Activated CD4-positive, CD25-positive, alpha-beta regulatory T cell (primary cell): ENCODE results near the gene ARID1B.

Experiments
- DNase-seq, 4 experiments: peaks; one replicate each; lab custom pipeline; 2025; lab: John Stamatoyannopoulos, UW

ARID1B gene

DNA sequence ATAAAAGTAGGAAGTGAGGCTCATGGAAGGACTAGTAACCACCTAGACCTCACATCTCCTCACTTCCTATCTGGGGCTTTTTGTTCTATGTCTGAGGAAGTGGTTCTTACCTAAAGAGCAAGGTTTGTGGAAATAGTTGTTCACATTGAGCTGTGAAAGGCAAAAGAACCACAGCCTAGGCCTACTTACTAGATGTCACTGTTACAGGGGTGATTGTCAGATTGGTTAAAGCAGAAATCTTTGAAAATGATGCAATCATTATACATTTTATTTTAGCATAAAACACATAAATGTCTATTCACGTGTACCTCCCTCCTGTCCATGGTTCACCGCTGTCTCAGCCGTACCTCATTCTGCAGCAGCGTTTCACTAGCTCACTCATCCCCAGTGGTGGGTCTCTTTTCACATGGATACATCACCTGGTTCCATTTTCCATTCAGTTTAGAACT is 277.4 kb downstream of the ARID1B start:
- no peak for DNase-seq

DNA sequence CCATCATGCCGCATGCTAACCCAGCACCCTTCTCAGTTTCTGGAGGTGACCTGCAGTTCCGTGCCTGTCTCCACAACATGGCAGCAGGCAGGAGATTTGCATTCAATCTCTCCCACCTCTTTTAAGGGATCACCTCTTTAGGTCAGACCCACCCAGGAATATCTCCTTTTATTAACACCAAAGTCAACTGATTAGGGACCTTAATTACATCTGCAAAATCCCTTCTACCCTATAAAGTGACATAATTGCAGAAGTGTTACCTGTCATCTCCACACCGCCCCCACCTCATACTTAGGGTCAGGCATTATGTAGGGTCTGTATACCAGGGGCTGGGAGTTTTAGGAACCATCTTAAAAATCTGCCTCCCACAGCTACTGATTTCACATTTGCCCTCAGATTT is 278.7 kb downstream of the ARID1B start:
- DNase-seq, result no peak

DNA sequence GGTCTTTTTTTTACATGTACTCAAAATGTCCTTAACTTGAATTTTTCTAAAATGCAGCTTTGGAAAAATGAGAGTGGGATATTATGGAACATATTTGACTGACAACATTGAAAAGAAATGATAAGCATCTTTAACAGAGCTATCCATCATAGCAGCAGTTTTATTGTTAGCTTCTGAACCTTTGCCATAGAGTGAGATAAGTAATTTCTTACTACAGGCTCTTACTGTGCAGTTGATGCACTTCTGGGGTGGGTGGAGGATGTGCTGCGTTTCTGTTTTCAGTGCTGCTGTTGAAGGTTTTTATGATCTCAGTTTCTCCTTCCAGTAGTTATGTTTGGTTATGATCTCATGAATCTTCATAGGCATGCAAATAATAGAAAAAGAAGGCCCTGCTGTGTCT is 279.1 kb downstream of the ARID1B start:
- no peak for DNase-seq

DNA sequence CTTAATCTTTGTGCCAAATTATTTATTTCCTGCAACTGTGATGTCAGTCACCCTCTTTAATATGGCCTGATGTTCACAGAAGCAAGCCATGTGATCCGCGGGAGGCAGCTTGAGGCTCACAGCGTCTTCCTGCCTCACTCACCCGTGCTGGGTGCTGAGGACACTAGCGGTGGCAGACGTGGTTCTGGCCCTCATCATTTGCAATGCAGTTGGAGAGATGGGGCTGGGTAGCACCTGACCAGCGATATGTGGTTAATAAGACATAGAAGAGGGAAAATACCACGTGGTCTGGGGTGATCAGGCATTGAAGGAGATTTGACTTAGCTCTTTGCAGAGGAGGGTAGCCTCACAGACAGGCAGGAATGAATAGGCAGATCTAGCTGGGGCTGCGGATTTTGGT is 281.4 kb downstream of the ARID1B start:
- DNase-seq, result no peak

DNA sequence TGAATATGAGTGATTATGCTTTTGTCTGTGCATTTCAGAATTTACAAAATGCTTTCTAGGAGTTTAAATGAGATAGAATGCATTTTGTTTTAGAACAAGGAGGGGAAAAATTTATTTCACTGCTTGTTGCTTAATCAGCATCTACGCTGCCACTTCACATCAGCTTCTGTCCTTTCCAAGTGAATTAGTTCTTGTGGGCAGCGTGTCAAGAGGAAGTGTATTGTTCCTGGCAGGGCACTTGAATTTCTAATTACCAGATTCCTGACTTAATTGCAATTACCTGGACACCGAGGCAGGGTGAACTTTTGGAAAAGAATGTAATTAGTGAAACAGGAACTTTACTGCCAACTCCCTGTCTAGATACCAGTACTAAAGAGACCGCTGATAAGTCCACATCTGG is 282.6 kb downstream of the ARID1B start:
- DNase-seq, result no peak

DNA sequence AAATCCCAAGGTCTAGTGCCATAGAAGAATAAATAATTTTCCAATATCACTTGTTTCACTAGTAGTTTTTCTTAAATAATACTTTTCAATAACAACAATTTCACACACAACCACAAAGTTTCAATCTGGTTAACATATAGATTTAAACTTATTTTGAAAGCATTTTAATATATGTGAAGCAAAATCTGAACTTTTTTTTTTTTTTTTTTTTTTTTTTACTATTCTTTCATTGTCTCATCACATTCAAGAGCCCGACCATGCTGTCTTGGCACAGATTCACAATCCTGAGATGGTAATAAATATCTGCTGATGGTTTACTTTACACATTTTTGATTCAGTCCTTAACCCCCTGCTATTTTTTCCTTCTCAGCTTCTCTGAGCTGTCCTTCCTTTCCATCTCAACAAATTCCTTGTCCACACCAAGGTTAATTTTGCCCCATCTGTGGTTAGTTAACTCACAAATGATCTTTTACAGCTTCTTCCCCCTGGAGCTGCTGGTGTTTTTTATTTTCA is 283.3 kb downstream of the ARID1B start:
- no peak for DNase-seq

DNA sequence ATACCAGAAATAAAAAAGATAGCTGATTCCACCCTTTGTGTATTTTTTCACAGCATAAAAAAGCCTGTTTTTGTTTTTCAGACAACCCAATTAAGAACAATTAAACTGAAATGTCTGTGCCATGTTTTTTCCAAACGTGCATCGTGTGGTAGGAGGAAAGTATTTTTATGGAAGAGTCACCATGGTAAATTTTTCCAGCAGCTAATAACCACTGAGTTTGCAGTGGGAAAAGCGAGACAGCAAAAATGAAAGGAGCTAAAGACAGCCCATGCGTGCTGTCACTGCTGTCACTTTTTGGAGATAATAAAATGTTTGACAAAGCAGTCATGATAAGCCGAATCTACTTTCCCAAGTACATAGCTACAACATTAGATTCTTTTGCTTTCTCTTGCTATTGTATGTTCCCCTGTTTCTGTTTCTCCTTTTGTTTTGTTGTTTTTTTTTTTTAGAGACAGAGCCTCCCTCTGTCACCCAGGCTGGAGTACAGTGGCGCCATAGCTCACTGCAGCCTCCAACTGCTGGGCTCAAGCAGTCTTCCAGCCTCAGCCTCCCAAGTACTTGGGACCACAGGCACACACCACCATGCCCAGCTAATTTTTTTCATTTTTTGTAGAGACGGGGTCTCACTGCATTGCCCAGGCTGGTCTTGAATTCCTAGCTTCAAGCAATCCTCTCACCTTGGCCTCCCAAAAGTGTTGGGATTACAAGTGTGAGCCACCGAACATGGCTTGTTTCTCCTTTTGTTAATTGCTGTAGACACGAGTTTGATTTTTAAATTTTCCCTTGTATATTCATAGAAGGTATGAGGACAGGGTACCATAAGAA is 284.8 kb downstream of the ARID1B start:
- no peak for DNase-seq

DNA sequence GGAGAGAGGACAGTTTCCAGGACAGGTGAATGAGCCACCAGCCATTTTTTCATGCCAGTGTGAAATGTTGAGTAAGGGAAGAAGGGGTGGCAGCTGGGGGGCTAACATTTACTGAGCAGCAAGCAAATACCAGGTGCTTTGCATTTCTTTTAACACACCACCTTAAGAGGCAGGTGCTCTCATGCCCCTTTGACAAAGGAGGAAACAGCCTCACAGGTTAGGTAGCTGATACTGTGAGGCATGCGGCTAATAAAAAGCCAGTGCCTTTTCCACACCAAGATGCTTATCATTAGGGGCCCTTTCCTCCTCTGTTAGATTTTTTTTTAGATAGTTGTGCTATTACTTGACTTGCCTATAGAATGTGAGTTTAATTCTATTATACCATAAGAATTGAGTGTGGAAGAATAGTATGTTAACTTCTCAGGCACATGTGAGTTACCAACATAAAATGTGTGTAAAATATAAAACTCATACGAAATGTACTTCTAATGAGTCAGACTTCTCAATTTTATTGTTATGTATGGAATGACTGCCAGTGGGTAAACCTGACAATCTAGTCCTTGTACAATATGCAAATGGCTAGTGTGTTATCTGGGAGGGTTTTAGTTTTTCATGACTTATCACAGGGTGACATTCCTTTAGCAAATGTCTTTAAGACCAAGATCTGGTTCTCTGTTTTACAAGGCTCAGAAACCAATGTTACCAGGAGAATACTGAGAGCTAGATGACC is 286.2 kb downstream of the ARID1B start:
- DNase-seq, result no peak

DNA sequence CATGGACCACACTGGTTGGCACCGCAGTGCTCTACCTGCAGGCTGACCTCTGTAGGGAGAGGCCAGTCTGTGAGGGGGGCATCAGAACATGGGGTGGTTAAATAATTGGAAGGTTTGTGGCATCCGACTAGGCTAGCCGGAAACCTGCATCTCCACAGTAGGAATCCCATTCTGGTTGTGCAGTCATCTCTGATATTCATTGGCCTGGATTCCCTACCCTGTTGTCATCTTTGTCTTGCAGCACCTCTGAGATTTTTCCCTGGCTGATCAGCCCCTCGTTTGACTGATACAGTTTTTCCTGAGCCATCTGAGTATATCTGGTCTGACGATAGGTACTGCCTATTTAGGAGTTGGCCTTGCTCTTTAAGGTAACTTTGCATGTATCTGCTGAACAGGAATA is 286.7 kb downstream of the ARID1B start:
- DNase-seq, result no peak

DNA sequence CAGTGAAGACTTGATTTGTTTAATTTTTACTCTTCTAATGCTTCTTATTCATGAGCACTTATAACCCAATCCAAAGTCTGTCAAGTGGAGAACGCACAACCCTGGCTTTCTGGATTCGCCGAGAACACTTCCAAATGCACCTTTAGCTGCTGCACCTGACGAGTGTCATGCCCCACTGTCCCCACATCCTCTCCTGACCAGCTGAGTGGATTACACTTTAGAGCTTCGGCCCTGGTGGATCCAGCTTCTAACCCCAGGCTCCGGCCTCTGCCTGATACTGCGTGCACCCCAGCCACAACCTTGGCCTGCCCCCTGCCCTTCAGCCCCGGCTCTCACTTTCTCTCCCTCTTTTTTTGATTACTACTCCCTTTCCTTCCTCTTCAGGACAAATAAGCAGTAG is 287.3 kb downstream of the ARID1B start:
- DNase-seq, result no peak

DNA sequence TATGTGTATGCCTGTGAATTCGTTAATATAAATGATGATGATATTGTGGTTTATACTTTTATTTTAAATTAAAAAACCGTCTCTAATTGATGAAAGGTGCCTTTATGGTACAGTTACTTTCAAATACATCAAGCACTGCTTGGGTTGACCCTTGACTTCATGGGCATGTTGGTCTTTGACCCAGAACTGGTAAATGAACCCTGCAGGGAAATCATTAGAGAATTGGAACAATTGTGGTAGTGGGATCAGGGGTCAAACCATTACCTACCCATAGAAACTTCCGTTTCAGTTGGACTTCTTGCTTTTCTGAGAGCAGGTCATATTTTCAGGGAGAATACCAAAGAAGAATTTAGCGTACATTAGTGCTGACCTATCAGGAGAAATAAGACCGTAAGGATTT is 288.2 kb downstream of the ARID1B start:
- DNase-seq, result no peak

DNA sequence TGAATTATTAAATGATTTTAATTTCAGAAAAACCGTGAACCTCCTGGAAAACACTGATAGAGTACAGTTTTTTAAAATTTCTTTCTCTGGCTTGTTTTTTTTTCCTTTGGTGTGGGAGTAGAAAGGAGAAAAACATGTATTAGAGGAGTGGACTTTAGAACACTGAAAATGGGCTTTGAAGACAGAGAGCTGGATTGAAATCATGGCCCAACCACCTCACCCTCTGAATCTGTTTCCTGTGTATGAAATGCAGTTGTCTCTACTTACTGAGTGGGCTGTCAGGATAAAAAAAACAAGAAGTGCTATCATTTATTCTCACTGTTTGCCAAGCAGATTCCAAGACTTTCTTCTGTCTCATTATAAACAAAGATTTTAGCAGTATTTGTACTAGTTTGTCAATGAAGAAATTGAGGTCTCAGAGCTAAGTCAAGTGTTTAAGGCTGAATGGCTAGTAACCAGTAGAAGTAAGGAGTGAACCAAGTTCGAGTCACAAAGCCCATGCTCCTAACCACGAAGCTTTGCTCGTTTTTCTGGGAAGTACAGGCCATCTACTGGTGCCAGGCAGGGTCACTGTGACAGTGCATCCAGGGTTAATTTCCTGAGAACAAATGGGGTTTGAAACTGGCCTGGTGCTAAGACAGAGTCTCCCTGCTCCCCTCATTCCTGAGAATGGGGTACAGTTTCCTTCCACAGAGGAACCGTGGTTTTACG is 289.8 kb downstream of the ARID1B start:
- DNase-seq, result no peak

DNA sequence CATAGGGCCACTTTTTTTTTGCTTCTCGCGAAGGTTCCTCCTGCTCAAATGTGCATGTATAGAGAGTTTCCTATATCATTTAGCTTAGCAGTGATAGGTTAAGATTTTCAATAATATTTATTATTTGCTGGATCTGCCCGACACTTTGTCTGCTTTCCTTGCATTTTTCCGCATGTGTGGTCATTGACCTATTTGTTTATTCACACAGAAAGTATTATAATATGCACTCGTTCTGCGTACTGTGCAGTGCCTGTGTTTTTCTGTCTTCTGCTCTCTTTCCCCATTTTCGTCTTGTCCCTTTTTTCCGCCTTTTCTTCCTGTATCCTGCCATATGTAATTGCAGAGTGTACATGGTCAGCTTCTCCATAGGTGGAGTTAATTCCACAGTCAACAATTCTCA is 290.3 kb downstream of the ARID1B start:
- no peak for DNase-seq

DNA sequence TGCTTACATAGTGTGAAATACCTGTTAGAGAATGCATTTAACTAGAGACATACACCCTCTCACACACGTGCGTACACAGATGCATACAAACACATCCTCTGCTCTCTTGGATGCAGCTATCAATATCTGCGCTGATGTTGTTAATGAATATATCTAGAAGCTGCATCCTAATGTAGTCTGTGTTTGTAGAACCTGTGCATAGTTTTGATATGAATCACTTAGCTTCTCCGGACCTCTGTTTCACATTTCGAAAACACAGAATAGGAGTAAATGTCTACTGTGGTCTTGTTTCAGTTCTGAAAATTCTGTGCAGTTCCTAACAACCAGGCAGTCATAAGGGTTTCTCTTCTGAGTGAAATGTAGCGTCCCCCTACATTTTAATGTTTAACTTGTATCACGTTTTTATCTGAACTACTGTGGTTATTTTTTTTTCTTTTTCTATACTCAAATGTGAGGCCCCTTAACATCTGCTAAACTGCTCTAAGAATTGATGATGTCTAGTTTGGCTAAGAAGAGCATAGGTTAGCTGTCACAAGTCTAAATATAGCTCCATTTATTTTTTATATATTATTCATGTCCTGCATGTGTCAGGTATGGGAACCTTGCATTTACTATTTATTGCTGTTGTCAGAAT is 291.6 kb downstream of the ARID1B start:
- no peak for DNase-seq

DNA sequence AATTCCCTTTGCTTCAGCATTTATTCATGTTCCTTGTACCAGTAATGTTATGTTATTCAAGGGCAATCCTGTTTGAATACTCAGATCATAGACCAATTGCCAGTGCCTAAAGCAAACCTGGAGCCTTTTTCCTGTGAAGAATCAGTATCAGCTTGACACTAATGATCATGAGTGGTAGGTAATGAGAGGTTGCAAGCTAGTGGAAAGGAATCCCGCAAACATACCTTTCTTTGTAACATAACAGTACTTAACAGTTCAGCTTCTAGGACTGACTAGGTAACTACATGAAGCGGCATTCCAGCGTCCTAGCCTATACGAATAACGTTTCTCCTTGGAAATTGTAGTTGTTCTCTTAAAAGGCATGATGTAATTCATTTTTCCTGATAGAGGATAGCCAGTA is 292.4 kb downstream of the ARID1B start:
- no peak for DNase-seq

DNA sequence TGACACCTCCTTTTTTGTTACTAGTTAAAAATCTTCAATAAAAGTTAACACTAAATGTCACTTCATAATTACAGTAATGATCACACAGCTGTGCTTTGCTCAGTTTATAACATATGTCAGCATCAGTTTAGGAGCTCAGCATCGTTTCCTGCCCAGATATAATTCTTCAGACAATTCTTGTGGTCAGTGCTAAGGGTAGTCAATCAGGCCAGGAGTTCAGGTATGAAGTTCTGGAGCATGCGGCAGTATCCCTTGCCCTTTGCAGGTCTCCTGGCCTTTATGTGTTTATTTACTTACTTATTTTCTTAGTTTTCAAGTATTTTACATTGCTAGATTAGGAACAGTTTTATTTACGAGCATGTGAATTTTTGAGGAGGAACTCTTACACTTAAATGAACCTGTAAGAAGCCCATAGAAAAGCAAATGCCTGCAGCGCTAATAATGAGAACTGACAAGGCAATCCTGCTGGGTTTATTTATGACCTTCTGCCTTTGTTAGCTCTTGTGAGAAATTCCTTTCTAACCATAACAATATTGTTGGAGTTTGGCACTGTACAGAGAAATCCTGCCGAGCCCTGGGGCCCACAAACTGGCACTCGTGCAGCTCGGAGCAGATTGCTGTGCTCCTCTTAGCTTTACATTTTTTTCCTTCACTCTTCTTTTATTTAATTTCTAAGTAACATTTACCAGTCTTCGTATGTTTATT is 293.4 kb downstream of the ARID1B start:
- DNase-seq, result no peak

DNA sequence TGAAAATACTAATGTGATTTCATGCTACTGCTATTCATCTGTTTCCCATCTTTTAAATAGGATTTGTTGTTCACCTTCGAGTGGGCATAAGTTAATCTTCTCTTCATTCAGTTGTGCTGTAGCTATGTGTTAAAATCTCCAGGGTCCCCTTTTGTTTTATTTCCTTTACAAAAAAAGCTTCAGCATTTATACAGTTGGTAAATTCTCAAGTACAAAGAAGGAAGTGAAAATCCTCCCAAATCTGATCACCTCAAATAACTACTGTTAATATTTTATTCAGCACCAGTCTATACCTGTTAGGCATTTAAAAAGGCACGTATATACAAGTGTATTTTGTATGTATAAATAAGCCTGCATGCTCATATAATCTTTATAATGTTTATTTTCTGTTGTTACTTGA is 294.9 kb downstream of the ARID1B start:
- no peak for DNase-seq

DNA sequence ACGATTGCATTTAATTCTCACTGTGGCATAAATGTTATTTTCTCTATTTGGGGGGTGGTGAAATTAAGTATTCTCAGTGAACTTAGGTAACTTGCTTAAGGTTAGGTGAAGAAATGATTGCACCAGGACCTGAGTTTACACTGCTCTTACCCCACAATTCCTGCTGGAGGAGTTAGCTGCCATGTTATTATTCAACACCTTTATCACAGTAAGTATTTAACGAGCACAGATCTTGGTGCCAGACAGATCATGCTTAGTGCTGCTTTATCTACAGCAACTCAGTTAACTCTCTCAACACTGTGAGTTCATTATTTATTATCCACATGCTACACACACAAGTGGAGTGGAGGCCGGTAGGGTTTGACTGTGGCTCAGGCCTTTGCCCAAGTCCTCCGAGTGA is 296.4 kb downstream of the ARID1B start:
- DNase-seq, result no peak

DNA sequence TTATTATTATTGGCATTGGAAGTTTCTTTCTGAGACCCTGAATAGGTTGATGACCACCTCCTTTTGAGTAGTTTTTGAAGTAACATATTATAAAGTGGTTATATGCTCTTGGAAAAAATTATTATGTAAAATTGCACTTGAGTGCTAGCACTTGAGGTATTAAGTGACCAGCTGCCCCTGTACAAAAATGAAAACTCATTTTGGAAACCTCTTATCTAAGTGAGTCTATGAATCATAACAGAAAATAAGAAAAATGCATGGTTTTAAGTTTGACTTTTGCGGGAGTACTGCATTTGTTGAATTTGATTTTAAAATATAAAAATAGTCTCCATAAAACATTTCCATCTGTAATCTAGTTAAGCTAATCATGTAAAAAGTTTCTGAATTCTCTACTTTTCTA is 297.8 kb downstream of the ARID1B start:
- no peak for DNase-seq

DNA sequence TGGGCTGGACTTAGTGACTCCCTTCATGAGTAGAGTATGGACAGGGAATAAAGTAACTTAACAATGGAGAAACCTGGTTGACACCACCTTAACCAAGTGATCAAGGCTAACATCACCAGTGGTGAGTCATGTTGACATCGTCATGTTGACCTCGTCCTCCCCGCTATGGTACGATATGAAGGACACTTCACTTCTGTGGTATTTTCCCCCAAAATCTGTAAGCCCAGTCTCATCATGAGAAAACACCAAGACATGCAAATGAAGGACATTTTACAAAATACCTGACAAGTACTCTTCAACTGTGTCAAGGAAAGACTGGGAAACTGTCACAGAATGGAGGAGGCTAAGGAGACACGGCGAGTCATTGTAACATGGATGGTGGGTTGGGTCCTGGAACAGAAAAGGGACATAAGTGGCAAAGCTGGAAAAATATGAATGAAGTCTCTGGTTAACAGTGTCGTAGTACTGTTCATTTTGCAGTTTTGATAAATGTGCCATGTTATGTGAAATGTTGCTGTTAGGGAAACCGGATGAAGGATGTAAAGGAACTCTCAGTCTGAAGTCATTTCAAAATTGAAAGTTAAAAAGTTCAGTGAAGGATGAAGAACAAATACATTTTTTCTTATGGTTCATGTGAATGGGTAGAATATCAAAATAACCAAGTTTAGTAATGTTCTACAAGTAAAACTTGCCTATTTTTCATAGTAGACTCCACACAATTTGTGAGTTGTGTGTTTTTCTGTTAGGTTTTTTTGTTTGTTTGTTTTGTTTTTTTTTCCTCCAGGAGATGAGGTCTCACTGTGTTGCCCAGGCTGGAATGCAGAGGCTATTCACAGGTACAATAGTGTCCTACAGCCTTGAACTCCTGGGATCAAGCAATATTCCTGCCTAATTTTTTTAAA is 298.6 kb downstream of the ARID1B start:
- DNase-seq, result no peak

DNA sequence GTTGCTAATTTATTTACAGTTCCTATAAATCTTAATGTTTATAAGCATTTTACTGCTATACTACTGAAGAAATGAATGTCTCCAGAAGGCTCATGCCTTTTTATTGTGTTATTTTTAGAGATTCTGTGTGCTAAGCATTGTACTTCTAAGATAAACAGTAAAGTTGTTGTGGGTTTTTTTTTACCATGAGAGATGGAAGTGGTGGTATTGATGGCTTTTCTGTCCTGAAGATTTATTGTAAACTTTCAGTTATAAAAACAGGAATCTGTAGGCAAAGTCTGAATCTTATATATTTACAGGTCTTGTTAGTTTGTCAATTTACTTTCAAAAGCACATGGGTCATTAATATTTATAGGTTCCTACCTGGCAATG is 299.3 kb downstream of the ARID1B start:
- DNase-seq, result no peak
